Hepatocyte (in vitro differentiated cells): Measurements from ENCODE around the gene CTNNA2. TPM values are rescaled to one million over a fixed set of nuclear protein-coding genes. Genes with fewer than 3 reads are reported as not detected.
A peak's percentile ranks its signal among the peaks of the same experiment; 100 is the strongest.

Experiments used
- DNase-seq: peaks from one replicate; pipeline ENCODE4 v3.0.0-alpha.2; 2016; ENCODE audit warnings: low spot score
- H2AFZ ChIP-seq: fragments of 200-600 bp; sonication (generic); 2 replicates; pipeline ENCODE4 v1.6.0; 2016; ENCODE audit warnings: antibody characterized with exemption, mild to moderate bottlenecking
- H3K27ac ChIP-seq: fragments of 200-600 bp; sonication (generic); 2 replicates; pipeline ENCODE4 v1.5.1; 2016; ENCODE audit warnings: mild to moderate bottlenecking
- H3K27me3 ChIP-seq: fragments of 200-600 bp; sonication (generic); 2 replicates; pipeline ENCODE4 v1.6.1; 2016
- H3K36me3 ChIP-seq: fragments of 200-600 bp; sonication (generic); replicated peaks from 2 replicates; pipeline ENCODE4 v1.5.1; 2016; ENCODE audit warnings: low read depth; ENCODE audit not compliant: insufficient read depth
- H3K4me1 ChIP-seq: fragments of 200-600 bp; sonication (generic); 2 replicates; pipeline ENCODE4 v1.5.1; 2016; ENCODE audit warnings: mild to moderate bottlenecking, moderate library complexity; ENCODE audit not compliant: insufficient read depth
- H3K4me2 ChIP-seq: fragments of 200-600 bp; sonication (generic); 2 replicates; pipeline ENCODE4 v1.6.0; 2016
- H3K4me3 ChIP-seq: fragments of 200-600 bp; sonication (generic); 2 replicates; pipeline ENCODE4 v1.5.1; 2016; ENCODE audit warnings: mild to moderate bottlenecking
- H3K79me2 ChIP-seq: fragments of 200-600 bp; sonication (generic); 2 replicates; pipeline ENCODE4 v1.6.0; 2017; ENCODE audit warnings: mild to moderate bottlenecking
- H3K9me2 ChIP-seq: fragments of 200-600 bp; sonication (generic); replicated peaks from 2 replicates; pipeline ENCODE4 v1.6.0; 2017; ENCODE audit warnings: mild to moderate bottlenecking; ENCODE audit not compliant: insufficient read depth
- H3K9me3 ChIP-seq: fragments of 200-600 bp; sonication (generic); 2 replicates; pipeline ENCODE4 v1.5.1; 2016; ENCODE audit warnings: low read depth, mild to moderate bottlenecking
- H4K20me1 ChIP-seq: fragments of 200-600 bp; sonication (generic); 2 replicates; pipeline ENCODE4 v1.6.0; 2016; ENCODE audit warnings: mild to moderate bottlenecking; ENCODE audit not compliant: insufficient read depth, poor library complexity, severe bottlenecking
- EZH2 ChIP-seq: fragments of 200-600 bp; sonication (generic); IDR thresholded peaks from 2 replicates; pipeline ENCODE4 v1.6.1; 2016; ENCODE audit warnings: antibody characterized with exemption, mild to moderate bottlenecking, borderline replicate concordance
- EZH2phosphoT487 ChIP-seq: fragments of 200-600 bp; sonication (generic); IDR thresholded peaks from one replicate; pipeline ENCODE4 v1.6.1; 2018; ENCODE audit warnings: antibody characterized with exemption, mild to moderate bottlenecking, low read depth, moderate library complexity; ENCODE audit not compliant: unreplicated experiment, severe bottlenecking
- WGBS: methylation state at CpG from one replicate; pipeline ENCODE4 v1.1.6; 2016; ENCODE audit warnings: low lambda C conversion rate; ENCODE audit errors: missing lambda C conversion rate; 5-methylcytosine and 5-hydroxymethylcytosine counted together
- polyA plus RNA-seq: library from polyadenylated mRNA; unstranded; fragments of >200 nt; fragmentation: Nextera tagmentation; extraction: Ambion mirVana; gene quantifications from 2 replicates; pipeline ENCODE4 v1.2.1, GENCODE V29; 2016
- total RNA-seq: library from RNA; depleted of rRNA; stranded (reverse); fragments of >200 nt; gene quantifications from 2 replicates; pipeline ENCODE4 v1.2.3, GENCODE V29; 2014
- TF ChIP-seq, protein P1 (sequence below): fragments of 200-600 bp; sonication (generic); IDR thresholded peaks from 2 replicates; pipeline ENCODE4 v1.5.1; 2016; ENCODE audit warnings: antibody characterized with exemption, mild to moderate bottlenecking; ENCODE audit not compliant: poor library complexity

The CTNNA2 gene
- total and polyA plus RNA-seq, 2 experiments from 2014 or later: 0.79 to 4.4 TPM

- Histone ChIP-seq H3K4me2 (no peak overlapping the region), H3K27ac (peak overlapping the region; percentile 66), H3K79me2 (no peaks in the 10 kb centered on the region), H2AFZ (no peak overlapping the region), H3K9me3 (no peaks in the 10 kb centered on the region), H3K27me3 (no peaks in the 10 kb centered on the region), H3K9me2 (no peaks in the 10 kb centered on the region), H4K20me1 (no peaks in the 10 kb centered on the region), H3K36me3 (no peaks in the 10 kb centered on the region), H3K4me1 (peaks cover 8% of the 10 kb centered on the region), H3K4me3 (no peak overlapping the region)
- TF ChIP-seq EZH2phosphoT487: no peak
- peak; percentile 37 for DNase-seq
- 83% methylated on average over 1 of the region's 1 CpG for WGBS
Observed at GRCh38 chr2:79792090-79792489, 279.2 kb downstream of the CTNNA2 start.

GRCh38 chr2:79793006-79793405 is 280.2 kb downstream of the CTNNA2 start:
- DNase-seq: no peak
- Histone ChIP-seq H3K27me3 (no peaks in the 10 kb centered on the region), H4K20me1 (no peaks in the 10 kb centered on the region), H3K9me3 (no peaks in the 10 kb centered on the region), H3K36me3 (no peaks in the 10 kb centered on the region), H3K9me2 (no peaks in the 10 kb centered on the region), H3K4me3 (no peak overlapping the region), H2AFZ (no peak overlapping the region), H3K4me2 (no peak overlapping the region), H3K27ac (peak overlapping the region; percentile 66), H3K4me1 (peaks cover 8% of the 10 kb centered on the region), H3K79me2 (no peaks in the 10 kb centered on the region)
- WGBS: 96% methylated on average over 3 of the region's 3 CpGs
- TF ChIP-seq EZH2phosphoT487 (no peak), EZH2 (no peak)
- TF ChIP-seq, protein P1, sequence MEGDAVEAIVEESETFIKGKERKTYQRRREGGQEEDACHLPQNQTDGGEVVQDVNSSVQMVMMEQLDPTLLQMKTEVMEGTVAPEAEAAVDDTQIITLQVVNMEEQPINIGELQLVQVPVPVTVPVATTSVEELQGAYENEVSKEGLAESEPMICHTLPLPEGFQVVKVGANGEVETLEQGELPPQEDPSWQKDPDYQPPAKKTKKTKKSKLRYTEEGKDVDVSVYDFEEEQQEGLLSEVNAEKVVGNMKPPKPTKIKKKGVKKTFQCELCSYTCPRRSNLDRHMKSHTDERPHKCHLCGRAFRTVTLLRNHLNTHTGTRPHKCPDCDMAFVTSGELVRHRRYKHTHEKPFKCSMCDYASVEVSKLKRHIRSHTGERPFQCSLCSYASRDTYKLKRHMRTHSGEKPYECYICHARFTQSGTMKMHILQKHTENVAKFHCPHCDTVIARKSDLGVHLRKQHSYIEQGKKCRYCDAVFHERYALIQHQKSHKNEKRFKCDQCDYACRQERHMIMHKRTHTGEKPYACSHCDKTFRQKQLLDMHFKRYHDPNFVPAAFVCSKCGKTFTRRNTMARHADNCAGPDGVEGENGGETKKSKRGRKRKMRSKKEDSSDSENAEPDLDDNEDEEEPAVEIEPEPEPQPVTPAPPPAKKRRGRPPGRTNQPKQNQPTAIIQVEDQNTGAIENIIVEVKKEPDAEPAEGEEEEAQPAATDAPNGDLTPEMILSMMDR: no peak

GRCh38 chr2:79796641-79797040 is 283.8 kb downstream of the CTNNA2 start:
- Histone ChIP-seq H3K9me3 (no peaks in the 10 kb centered on the region), H2AFZ (no peak overlapping the region), H3K79me2 (no peaks in the 10 kb centered on the region), H4K20me1 (no peaks in the 10 kb centered on the region), H3K4me3 (no peak overlapping the region), H3K4me1 (peaks cover 3% of the 10 kb centered on the region), H3K9me2 (no peaks in the 10 kb centered on the region), H3K4me2 (no peak overlapping the region), H3K36me3 (no peaks in the 10 kb centered on the region), H3K27ac (no peak overlapping the region), H3K27me3 (no peaks in the 10 kb centered on the region)
- DNase-seq: no peak
- no peak for TF ChIP-seq EZH2
- 79% methylated on average over 2 of the region's 2 CpGs for WGBS

GRCh38 chr2:79798776-79799175 is 285.9 kb downstream of the CTNNA2 start:
- H3K36me3 ChIP-seq: no peaks in the 10 kb centered on the region
- 93% methylated on average over 3 of the region's 3 CpGs for WGBS
- no peaks in the 10 kb centered on the region for H3K9me2 ChIP-seq
- H3K27me3 ChIP-seq: no peaks in the 10 kb centered on the region
- no peak overlapping the region for H3K27ac ChIP-seq
- no peak overlapping the region for H3K4me3 ChIP-seq
- H3K9me3 ChIP-seq: no peaks in the 10 kb centered on the region
- no peaks in the 10 kb centered on the region for H3K4me1 ChIP-seq
- no peak overlapping the region for H3K4me2 ChIP-seq
- no peaks in the 10 kb centered on the region for H3K79me2 ChIP-seq
- no peak overlapping the region for H2AFZ ChIP-seq
- no peaks in the 10 kb centered on the region for H4K20me1 ChIP-seq
- TF ChIP-seq EZH2 (no peak), EZH2phosphoT487 (no peak)
- TF ChIP-seq, protein P1: no peak
- no peak for DNase-seq
